Frontal cortex (tissue), 4 donors: ENCODE results near the gene MAGEA6. TPM values are rescaled to one million over a fixed set of nuclear protein-coding genes. Genes with fewer than 3 reads are reported as not detected.
"Not testable (repeated sequence)": the region's sequence is repeated elsewhere in the genome, so short reads cannot be mapped to it uniquely, and the experiment has no call there.

Source experiments
- DNase-seq, 2 donors: peaks; one replicate each; pipeline ENCODE4 v3.0.0; 2012; ENCODE audit warnings: low spot score in 2 of 2
- FAIRE-seq: peaks from 2 replicates; lab custom pipeline; 2012; peaks lifted over from hg19 to GRCh38; lab: Jason Lieb, UNC
- total RNA-seq: library from RNA; depleted of rRNA; stranded (reverse); fragments of >200 nt; gene quantifications from one replicate; pipeline ENCODE4 v1.2.3, GENCODE V29; 2014
- donor health status: control.
- donor health status: control.
- donor health status: control.

MAGEA6 gene, protein sequence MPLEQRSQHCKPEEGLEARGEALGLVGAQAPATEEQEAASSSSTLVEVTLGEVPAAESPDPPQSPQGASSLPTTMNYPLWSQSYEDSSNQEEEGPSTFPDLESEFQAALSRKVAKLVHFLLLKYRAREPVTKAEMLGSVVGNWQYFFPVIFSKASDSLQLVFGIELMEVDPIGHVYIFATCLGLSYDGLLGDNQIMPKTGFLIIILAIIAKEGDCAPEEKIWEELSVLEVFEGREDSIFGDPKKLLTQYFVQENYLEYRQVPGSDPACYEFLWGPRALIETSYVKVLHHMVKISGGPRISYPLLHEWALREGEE
- total RNA-seq, result not detected

DNA sequence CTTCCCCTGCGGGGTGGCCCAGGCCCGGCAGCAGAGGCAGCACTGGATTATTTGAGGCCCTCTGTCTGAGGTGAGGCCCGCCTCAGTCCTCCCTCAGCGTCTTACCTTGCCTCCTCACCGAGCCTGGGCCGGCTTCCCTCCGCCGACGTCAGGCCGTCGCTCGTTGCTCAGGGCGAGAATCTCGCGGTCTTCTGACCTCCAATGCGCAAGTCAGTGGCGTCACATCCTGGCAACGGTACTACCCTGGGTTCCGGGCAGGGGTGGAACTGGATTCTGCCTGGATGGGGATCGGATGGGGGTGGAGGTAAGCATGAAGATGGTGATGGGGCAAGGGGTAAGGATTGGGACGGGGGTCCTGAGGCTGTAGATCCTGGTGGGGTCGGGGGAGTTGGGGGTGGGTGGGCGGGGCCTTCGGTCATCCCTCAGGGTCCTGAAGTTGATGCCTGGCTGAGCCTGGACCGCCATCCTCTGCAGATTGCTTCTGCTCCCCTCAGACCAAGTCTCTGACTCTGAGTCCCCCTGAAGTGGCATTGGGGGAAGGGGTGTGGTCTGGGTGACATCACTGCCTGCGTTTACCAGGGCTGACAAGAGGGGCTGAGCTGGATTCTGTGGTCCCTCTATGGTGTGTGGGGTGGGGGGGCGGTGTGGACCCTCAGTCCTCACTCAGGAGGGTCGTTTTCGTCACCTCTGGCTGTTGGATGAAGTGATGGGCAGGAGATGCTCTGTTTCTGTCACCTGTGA is at the start of gene MAGEA6:
MAGEA6 (minus strand) TSS at position 141 of the 741 bp plus-strand sequence. CDS start 2,039 bp downstream, outside the sequence.
- not testable (repeated sequence) for DNase-seq, FAIRE-seq

DNA sequence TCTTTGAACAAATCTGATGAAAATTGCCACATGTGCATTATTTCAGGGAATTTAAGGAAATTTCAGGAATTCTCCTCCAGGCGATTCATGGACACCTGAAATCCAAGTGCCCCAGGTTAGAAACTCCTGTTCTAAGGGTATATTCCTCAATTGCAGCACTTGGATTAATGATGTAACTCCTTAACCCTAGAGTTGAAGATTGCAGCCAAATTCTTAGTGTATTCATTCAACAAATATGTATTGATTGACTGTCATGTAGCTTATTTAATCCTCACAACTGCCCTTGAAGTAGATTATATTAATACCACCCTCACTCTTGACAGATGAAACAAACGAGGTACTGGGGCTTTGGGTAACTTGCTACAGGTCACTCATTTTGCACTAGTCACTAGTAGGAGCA is 49.8 kb upstream of the MAGEA6 start:
- DNase-seq (no peak), FAIRE-seq (no peak)

DNA sequence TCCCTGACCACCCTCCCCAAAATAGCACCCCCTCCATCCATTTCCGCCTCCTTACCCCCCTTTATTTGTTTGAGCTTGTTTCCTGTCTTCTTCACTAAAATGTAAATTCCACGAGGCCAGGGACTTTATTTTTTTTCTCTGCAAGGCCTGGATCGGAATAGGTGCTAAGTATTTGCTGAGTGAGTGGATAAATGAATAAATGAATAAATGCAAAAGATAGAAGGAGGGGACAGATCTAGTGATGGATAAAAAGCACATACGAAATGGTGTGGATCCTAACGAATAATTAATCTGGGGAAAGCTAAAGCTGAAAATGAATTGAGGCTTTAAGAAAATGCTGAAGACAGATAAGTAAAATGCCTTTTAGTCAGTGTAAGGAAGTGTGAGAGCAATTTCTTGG is 48.9 kb upstream of the MAGEA6 start:
- FAIRE-seq, result no peak
- no peak for DNase-seq

DNA sequence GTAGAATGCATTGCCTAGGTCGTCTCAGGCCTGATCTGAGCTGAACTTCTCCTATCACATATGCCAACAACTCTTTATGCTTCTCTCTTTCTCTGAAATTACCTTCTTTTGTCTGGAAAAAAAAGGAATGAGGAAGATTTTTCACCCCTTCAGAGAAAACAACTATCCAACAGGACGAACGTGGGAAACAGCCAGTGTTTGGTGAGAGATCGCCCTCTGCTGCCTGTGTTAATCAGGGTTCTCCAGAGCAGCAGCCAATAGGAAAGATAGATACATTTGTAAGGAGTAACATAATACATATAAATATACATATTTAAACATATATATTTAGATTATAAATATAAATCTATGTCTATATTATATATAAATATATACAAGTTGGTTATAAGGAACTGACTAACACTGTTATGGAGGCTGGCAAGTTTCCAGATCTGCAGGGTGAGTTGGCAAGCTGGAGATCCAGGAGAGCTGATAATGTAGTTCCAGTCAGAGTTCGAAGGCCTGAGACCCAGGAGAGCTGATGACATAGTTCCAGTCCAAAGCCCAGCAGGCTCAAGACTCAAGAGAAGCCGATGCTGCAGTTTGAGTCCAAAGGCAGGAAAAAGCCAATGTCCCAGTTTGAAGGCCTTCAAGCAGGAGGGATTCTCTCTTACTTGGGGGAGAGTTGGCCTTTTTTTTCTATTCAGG is 47.7 kb upstream of the MAGEA6 start:
- DNase-seq (no peak), FAIRE-seq (peak; percentile 34)

DNA sequence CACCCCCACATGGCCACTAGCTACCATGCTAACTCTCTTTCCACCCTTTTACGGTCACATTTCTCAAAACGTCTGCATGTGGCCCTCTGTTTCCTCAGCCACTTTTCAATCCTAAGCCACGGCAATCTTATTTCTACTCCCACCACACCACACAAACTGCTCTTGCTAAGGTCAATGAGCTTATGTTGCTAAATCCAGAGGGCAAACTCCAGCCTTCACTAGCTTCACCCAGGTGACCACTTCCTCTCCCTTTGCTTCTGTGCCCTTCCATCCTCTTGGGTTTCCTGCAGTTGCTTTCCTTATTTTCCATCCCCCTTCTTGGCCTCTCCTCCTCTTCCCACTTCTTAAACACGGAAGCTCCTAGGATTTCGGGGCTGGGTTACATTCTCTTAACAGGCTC is 44.6 kb upstream of the MAGEA6 start:
- FAIRE-seq (no peak), DNase-seq (no peak)

DNA sequence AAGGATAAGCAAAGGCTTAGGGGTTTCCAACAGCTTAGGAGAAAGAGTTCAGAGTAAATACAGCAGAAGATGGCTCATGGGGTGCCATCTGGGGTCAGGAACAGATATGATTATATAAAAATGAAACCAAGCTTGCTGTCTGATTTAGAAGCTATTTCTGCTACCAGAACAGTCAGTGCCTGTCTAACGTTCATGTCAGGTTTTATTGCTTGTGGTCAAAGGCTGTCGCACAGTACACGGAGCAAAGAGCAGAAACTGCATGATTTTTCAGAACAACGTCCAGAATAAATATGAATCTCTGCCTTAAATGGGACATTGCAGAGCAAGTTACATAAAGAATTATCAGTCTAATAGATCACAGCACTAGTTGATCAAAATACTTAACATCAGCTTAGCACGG is 43.7 kb upstream of the MAGEA6 start:
- no peak for FAIRE-seq
- DNase-seq, result no peak

DNA sequence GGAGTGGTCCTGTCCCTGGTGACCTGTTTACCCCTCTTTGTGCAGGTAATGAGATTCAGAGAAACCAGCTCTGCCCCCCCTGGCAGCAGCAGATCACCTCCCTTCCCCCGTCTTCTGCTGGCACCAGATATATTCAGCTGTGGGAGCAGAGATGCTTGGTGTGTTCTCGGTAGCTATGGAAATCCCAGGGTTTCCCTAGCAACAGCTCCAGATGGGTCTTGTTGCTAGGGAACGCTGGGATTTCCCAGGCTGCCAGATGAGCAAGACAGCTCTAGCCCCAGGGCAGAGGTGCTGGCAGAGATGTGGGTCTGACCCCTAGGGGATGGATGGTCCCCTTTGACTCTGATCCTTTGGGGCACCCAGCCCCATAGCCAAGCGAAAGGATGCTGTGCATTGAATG is 40.9 kb upstream of the MAGEA6 start:
- peak in 1 of 2 donors; percentile 20 for DNase-seq
- no peak for FAIRE-seq

DNA sequence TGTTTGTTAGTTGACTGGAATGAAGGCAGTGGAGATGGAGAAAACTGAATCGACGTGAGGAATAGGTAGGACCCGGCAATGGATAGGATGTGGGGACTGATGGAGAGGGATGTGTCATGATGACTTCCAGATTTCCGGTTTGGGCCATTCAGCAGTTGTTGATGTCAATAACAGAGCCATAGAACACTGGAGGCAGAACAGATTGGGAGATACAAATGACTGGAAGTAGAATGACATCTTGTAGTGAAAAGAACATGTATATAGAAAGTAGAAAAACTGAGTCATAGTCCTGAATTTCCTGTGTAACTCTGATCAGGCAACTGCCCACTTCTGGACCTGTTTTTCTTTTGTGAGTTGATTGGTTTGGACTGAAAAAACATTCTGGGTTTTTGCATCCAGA is 36.5 kb upstream of the MAGEA6 start:
- DNase-seq (no peak), FAIRE-seq (no peak)

DNA sequence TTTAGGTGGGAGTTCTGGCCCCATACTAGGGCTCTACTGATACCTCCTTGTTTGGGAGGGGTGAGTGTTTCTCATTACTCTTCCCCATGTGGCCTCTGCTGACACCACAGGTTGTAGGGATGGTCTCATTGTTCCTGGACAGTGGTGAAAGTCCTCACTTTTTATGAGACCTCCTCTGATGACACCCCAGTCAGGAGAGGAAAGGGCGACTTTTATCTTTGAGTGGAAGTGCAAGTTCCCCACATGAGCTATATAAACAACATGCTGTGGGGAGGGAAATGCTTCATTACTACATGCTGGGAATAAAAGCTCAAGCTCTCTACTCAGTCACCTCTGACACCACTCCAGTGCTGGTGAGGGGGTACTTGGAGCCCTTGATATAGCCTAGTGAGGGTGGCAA is 29.5 kb upstream of the MAGEA6 start:
- no peak for DNase-seq
- FAIRE-seq, result no peak

DNA sequence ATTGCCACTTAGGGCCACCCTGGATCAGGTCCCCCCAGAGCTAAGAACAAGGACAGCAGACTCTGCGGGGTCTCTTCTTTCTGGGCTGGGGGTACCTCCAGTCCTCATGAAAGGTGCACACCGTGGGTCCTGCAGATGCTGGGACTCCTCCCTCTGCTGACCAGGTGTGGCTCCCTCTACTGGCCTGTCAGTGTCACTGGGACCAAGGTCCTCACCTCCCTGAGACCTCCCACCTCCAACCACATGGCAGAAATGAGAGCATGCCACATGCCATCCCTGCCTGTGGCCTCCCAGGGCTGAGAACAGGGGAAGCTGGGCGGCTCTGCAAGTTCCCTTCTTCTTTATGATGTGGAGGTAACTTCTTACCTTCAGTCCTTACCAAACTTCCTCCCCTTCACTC is 17.6 kb upstream of the MAGEA6 start:
- not testable (repeated sequence) for DNase-seq, FAIRE-seq

DNA sequence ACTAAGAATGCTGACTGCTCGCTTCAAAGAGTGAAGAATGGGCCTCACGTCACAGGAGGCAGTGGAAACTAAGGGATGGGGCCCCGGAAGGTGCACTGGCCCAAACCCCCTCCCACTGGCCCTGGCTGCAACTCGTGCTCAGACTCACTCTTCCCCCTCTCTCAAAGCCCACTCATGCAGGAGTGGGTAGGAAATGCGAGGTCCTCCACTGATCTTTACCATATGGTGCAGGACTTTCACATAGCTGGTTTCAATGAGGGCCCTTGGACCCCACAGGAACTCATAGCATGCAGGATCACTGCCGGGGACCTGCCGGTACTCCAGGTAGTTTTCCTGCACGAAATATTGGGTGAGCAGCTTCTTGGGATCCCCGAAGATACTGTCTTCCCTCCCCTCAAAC is 2.9 kb downstream of the MAGEA6 start:
- not testable (repeated sequence) for DNase-seq, FAIRE-seq

DNA sequence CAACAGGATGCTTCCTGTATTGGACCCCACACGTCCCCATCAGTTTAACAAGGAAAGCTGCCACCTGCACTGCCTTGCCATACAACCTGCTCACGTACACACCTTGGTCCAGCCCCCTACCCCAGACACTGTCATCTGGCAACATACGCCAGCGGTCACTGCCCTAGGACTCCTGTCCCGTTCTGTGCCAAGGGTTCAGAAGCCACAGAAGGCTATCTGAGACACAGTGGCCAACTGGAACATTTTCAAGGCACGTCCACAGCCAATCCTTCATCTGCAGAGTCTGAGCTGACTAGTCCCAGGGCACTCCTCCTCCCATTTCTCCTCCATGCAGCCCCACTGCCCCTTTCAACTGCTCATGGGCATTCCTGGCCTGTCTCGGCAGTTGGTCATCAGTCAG is 7.9 kb downstream of the MAGEA6 start:
- not testable (repeated sequence) for FAIRE-seq, DNase-seq

DNA sequence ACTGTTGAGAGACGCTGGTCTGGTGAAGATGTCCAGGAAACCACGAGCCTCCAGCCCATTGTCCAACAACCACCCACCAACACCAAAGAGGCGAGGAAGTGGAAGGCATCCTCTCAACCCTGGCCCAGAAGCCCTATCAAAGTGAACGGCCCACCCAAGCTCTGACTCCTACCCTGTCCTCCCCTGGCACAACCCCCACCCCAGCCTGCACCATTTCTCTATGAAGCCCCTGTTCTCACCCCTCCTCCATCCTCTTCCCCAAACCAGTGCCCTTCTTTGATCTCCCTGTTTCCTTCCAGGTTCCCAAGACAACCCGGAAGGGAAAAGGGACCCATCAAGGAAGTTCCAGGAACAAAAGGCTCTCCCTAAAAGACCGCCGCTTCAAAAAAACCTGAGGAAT is 9.9 kb downstream of the MAGEA6 start:
- not testable (repeated sequence) for FAIRE-seq, DNase-seq

DNA sequence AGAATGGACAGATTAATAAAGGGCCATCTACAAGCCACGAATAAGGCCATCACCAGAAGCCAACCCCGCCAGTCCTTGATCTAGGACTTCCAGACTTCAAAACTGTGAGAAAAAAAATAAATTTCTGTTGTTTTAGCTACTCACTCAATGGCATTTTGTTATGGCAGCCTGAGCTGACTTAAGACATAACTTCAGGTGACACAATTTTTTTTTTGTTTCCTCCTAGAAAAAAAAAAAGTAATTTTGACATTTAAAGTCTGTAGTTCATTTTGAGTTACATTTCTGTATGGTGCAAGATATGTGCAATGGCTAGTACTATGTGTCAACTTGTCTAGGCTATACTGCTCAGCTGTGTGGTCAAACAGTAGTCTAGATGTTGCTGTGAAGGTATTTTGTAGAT is 10.6 kb downstream of the MAGEA6 start, which contains the start of gene CSAG3:
CSAG3 (plus strand) TSS at position 301 of the 400 bp plus-strand sequence.
- FAIRE-seq, DNase-seq: not testable (repeated sequence)

DNA sequence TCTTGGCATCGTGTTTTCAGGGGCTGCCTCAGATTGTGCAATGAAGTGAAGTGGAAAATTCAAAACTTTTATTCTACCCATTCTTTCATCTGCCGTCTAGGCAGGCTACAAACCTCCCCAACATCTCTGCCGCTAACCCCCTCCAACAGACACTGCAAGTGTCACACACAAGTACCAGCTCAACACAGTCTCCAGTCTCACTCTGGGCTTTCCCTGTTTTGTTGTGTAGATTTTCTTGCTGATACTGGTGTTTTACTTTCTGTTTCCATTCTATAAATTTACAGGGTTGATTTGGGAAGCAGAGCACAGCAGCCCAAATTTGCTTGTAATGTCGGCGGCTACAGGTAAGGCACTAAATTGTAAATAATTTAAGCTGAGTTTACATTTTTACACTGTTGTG is 14.6 kb downstream of the MAGEA6 start:
- FAIRE-seq, DNase-seq: not testable (repeated sequence)

DNA sequence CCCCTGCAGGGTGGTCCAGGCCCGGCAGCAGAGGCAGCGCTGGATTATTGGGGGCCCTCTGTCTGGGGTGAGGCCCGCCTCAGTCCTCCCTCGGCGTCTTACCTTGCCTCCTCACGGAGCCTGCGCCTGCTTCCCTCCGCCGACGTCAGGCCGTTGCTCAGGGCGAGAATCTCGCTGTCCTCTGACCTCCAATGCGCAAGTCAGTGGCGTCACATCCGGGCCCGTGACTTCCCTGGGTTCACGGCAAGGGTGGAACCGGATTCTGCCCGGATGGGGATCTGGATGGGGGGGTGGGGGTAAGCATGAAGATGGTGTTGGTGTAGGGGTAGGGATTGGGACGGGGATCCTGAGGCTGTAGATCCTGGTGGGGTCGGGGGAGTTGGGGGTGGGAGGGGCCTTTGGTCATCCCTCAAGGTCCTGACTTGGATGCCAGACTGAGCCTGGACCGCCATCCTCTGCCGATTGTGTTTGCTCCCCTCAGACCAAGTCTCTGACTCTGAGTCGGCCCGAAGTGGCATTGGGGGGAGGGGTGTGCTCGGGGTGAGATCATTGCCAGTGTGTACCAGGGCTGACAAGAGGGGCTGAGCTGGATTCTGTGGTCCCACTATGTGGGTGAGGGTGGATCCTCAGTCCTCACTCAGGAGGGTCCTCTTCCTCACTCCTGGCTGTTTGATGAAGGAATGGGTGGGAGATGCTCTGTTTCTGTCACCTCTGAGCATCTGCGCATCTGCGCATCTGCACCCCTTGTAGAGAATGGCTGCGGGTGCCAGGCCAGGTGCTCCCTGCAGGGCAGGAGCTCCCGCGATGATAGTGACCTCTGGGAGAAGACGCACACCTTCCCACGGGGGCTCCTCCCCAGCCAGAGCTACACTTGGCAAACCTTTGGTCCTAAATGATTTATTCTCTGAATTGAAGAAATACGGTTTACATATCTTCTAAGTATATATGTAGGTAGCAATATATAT is 15.5 kb downstream of the MAGEA6 start, which contains the start of gene MAGEA2:
MAGEA2 (minus strand) TSS at position 157 of the 965 bp plus-strand sequence. CDS start 2,479 bp downstream, outside the sequence.
- not testable (repeated sequence) for FAIRE-seq, DNase-seq

DNA sequence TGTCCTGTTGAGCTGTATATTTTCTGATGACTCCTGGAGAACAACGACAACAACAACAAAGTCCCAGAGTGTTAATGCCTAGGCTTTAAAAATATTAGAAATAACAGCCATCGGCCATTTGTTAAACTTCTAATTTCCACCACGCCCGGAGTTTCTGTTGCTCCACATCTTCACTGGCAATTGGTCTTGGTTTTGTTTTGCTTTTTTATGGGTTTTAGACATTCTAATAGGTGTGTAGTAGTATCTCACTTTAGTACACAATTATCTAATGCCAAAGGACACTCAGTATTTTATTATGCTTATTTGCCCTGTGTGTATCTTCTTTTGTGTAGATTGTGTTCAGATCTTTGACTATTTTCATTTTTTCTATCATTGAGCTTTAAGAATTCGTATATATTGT is 30.9 kb downstream of the MAGEA6 start:
- FAIRE-seq, result no peak

DNA sequence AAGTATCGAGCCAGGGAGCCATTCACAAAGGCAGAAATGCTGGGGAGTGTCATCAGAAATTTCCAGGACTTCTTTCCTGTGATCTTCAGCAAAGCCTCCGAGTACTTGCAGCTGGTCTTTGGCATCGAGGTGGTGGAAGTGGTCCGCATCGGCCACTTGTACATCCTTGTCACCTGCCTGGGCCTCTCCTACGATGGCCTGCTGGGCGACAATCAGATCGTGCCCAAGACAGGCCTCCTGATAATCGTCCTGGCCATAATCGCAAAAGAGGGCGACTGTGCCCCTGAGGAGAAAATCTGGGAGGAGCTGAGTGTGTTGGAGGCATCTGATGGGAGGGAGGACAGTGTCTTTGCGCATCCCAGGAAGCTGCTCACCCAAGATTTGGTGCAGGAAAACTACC is 33.0 kb downstream of the MAGEA6 start:
- FAIRE-seq, DNase-seq: not testable (repeated sequence)

More for the DNA sequence above, 30.9 kb downstream of the MAGEA6 start:
- DNase-seq, result no peak

DNA sequence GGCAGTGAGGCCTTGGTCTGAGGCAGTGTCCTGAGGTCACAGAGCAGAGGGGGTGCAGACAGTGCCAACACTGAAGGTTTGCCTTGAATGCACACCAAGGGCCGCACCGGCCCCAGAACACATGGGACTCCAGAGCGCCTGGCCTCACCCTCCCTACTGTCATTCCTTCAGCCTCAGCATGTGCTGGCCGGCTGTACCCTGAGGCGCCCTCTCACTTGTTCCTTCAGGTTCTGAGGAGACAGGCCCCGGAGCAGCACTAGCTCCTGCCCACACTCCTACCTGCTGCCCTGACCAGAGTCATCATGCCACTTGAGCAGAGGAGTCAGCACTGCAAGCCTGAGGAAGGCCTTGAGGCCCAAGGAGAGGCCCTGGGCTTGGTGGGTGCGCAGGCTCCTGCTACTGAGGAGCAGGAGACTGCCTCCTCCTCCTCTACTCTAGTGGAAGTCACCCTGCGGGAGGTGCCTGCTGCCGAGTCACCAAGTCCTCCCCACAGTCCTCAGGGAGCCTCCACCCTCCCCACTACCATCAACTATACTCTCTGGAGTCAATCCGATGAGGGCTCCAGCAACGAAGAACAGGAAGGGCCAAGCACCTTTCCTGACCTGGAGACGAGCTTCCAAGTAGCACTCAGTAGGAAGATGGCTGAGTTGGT is 33.5 kb downstream of the MAGEA6 start:
- DNase-seq (no peak), FAIRE-seq (no peak)
